Measurements from ENCODE around the gene ADAMTS2.
"Not testable (repeated sequence)": the region's sequence is repeated elsewhere in the genome, so short reads cannot be mapped to it uniquely, and the experiment has no call there.

Gene ADAMTS2

DNA sequence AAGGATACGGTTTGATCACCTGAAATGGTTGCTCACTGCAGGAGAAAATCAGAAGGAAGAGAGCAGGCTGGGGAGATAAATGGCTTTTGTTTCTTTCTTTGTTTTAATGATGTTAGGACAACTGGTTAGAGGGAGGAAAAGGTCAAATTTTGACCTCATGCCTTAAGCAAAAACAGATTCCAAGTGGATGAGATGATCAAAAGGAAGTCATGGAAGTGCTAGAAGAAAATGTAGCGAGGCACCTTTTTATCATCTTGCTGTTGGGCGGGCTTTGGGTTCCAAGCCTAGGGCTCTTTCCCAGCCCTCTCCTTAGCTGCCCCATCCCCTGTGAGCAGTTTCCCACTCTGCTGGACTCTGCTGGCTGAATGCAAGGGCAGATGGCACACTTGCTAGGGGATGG, 127.9 kb downstream of the ADAMTS2 start:
- DNase-seq (ENCODE audit: low read depth in 3 of 3) = no peak

DNA sequence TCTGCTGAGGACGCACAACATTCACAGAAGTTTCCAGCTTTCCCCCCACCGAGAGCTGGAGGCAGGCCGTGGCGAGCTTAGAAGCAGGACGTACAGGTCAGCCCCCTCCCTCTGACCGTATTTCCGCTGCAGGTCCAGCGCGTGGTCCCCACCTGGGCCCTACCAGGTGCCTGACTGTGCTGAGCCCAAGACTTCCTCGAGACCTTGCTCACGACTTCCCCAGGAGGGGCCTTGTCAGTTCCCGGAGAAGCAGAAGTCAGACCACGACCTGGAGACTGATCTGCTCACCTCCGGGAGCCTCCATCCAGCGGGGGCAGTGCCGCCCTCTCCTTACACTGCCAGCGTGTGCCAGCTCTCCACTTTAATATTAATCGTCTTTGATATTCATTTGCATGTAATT, 128.9 kb downstream of the ADAMTS2 start:
- not testable (repeated sequence) for DNase-seq (ENCODE audit: low read depth in 3 of 3)

DNA sequence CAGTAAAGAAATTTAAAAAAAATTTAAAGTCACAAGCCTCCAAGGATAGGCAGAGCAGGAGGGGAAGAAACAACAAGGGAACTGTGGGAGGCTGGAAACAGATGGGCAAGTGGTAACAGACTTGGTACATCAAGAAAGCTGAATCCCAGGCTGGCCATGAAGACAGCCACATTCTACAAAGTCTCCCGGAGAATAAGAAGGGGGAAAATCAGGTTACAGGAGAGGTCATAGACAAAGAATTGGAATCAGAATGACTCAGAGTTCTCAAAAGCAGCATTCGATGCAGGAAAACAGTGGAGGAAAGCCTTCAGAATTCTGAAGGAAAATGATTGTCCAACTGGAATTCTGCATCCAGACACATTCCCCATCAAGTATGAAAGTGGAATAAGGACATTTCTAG, 129.7 kb downstream of the ADAMTS2 start:
- DNase-seq (ENCODE audit: low read depth in 3 of 3) = no peak

DNA sequence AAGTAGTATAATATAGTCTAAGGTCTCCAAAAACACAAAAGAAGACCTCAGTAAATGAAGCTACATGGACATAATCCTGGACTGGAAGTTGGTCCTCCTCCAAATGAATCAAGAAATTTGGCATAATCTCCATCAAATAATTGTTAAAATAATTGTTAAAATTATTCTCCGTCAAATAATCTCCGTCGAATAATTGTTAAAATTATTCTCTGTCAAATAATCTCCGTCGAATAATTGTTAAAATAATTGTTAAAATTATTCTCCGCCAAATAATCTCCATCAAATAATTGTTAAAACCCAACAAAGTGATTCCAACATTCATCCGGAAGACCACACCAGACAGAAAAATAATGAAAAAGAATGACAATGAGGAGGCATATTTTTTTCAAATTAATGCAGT, 130.6 kb downstream of the ADAMTS2 start:
- DNase-seq (ENCODE audit: low read depth in 3 of 3) = no peak

DNA sequence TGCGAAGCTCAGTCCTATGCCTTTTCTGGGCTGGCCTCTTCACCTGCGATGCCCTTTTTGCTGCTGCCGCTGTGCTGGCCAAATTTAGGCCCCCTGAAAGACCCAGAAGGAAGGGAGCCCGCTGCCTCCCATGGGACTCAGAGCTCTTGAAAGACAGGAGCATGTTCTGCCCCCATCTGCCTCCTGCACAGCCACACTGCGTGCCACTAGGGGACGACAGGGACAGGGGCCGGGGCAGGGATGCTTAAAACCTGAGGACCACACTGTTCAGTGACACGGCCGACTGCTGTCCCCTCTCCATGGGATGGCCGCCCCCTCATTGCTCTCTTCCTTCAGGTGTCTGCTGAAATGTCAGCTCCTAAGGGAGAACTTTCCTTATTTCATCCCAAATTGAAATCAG, 132.4 kb downstream of the ADAMTS2 start:
- DNase-seq (ENCODE audit: low read depth in 3 of 3) = no peak

DNA sequence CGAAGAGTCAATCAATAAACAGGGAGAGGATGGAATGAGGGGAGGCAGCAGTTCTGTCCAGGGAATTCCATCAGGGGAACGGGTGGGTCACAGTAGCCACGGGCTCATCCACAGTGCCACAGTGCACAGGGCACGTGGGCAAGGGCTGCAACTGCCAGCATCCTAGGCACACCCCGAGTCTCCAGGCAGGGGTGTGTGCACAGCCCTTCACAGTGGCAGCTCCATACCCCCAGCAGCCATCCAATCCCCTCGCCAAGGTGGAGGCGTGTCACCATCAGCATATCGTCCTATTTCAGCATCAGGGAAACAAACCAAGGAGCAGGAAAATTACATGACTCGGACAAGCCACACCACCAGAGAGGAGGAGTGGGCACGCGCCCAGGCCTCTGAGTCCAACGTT, 133.6 kb downstream of the ADAMTS2 start:
- DNase-seq (ENCODE audit: low read depth in 3 of 3) = no peak

DNA sequence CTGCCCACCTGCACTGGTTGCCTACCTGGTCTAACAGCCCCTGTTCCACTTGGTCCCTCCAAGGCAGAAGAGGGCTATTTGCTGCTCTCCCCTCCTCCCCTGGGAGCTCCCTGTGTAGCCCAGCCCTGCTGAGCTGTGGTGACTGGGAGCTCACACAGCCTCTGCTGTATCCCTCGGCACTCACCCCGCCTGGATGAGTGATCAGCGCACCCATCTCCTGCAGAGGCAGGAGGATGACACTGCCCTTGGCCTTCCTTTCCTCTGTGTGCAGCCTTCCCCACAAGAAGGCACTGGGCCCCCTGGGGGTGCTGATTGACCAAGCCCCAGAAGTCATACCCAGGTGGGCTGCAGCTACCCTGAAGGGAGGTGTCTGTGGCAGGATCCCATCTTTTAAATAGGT, 134.2 kb downstream of the ADAMTS2 start:
- no peak for DNase-seq (ENCODE audit: low read depth in 3 of 3)

DNA sequence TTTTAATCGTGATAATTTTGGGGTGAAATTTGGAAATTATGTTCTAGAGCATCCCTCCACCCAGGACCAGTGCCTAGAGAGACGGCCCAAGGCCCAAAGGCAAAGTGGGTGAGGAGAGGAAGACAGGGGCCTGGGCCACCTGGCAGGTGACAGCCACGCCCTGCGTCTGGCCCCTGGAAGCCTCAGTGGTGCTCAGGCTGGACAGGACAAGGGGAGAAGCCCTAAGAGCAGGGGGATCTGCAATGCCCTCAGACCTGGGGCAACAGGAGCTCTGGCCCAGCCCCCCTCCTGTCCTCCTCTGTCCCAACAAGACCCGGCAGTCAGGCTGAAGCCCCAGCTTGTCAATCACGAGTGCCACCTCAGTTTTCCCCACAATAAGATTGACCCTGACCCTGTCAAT, 134.8 kb downstream of the ADAMTS2 start:
- no peak for DNase-seq (ENCODE audit: low read depth in 3 of 3)

DNA sequence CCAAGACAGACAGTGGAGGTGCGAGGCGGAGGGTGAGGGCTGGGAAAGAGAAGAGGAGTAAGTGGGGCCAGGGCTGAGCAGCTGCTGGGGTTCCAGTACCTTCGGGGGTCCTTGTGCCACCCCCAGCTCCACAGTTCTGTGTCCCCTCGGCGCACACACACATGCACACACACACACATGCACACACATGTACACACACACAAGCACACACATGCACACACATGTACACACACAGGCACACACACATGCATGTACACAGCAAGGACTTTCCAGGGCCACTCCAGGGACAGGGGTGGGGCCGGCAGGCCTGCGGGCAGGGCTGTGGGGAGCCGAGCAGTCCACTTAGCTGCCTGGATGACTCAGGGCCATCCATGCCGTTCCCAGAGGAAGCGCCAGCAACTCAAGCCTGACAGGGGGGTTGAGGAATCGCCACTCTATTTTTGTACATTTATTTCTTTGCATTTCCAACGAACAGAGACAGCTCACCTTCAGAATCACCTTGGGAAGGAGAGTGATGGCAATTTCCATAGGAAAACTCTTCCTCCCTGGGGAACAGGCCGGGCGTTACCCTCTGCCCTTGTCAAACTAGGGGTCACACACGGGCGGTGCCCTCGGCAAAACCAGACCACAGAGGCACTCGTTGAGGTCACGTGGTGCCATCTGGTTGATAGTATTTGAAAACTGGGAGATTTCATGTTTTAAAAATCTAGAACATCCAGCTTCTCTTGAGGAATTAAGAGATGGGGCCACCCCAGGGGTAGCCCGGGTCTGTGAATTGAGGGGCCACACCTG, 135.7 kb downstream of the ADAMTS2 start:
- no peak for DNase-seq (ENCODE audit: low read depth in 3 of 3)

DNA sequence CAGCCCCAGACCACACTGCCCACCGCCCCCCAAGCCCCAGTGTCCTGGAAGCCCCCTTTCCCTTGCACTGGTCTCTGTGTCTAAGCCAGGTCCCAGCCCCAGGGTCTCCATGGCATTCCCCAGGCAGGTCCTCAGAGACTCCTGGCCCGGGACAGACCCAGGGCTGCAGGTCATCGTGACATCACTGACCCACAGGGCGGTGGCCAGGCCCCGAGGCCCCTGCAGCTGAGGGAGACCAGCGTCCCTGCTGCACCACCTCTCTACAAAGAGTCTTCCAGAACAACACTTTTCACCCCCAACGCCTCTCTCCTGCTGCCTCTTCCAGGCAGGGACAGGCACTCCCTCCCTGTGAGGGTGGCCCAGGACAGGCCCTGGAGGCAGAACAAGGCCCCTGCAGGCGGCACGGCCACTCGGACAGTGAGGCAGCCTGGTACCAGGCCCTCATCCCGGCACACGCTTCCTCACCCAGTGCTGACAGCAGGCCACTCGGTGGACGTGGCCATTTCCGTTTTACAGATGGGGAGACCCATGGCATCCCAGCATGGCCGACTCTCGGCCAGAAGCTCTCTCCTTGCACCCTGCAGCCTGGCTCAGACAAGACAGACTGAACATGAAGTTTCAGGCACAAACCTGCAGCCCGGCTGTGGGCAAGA, 136.4 kb downstream of the ADAMTS2 start:
- DNase-seq (ENCODE audit: low read depth in 3 of 3) = no peak

DNA sequence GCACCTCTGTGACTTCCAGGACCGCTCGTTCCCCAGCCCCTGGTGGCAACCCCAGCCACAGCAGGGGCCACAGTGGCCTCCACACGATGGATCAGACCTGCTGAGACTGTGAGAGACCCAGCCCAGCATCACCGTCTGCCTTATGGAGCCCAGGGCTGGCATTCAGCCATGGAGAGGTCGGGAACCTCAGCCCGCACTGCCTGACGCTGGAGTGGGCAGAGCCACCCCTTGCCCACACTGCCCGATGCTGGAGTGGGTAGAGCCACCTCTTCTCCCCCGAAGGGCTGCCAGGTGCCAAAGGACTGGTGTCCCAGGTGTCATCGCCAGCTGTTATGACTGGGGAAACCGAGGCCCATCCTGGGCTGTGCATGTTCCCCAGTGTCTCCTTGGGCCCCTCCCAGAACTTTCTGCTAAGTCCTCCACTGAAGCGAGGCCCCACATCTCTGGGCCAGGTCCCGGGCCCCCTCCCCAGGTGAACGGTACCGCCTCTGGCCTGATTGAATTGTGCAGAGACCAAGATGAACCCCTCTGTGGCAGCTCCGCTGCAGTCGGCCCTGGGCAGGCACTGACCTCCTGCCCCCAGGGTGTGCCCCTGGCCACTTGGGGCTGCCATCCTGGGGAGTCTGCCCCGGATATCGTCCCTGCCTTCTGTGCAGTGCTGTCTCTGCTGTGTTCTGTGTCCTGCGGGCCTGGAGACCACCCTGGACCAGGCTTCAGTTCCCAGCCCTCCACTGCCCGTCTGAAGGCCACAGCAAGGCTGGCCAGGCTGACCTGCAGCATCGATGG, 137.1 kb downstream of the ADAMTS2 start:
- DNase-seq (ENCODE audit: low read depth in 3 of 3) = no peak

DNA sequence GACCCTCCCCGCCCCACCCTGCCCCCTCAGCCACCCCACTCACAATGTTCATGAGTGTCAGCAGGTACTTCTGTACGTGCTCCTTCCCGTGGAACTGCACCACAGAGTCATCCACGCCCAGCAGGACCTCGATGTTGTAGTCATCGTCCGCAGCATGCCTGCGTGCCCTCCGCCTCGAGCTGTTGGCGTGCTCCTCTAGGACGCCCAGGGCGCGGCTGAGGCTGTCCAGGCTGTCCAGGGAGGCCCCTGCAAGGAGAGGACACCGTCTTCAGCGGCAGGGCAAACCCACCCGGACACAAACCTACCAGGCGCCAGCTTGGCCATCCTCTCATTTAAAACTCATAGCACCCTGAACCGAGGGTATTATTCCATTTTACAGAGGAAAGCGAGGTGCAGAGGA, 137.8 kb downstream of the ADAMTS2 start:
- DNase-seq (ENCODE audit: low read depth in 3 of 3) = no peak

DNA sequence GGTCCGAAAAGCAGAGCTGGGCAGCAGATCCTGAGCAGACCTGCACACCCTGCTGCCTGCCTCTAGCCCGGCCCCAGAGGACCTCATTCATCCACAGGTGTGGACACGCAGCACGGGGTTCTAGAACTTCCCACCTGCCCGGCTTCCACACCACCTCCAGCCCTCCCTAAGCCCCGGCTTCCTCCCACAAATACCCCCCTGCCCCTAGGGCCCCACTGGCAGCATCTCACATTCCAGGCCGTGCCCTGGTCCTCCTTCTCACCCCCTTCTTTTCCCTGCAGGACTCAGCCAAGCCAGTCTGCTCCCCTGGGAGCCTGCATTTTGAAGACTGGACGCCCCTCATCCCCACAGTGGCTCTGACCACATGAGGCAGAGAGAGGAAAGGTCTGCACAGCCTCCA, 138.9 kb downstream of the ADAMTS2 start:
- DNase-seq (ENCODE audit: low read depth in 3 of 3) = no peak

DNA sequence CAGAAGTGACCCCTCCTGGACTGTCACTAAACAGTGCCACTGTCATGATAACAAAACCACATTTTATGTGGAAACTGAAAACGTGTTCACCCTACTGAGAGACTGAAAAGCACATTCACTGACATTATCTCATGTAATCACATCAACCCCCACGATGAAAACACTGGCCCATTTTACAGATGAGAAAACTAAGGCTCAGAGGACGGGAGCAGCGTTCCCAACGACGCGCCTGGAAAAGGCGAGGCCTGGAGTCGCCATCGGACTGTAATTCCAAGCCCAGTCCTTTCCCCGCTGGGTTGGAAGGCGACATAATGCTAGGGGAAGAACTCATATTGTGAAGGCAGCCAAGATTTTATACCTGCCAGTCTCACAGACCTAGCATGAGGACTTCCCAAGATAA, 140.0 kb downstream of the ADAMTS2 start:
- DNase-seq (ENCODE audit: low read depth in 3 of 3) = no peak

DNA sequence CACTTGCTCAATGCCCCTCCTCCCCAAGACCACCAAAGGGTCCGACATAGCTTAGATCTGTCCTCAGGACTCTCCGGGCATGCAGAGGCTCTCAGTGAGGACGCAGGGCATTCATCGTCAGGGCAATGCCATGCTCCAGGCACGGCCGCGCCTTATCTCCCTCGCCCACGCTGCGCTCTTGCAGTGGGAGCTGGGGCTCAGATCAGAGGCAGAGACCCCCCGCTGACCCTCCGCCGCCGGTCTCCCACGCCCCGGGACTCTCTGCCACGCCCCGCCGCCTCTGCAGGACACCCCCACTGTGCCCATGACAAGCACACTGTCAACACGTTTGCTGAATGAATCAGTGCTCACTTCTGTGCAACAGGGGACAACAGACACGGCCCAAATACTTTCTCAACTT, 140.7 kb downstream of the ADAMTS2 start:
- DNase-seq (ENCODE audit: low read depth in 3 of 3) = no peak

DNA sequence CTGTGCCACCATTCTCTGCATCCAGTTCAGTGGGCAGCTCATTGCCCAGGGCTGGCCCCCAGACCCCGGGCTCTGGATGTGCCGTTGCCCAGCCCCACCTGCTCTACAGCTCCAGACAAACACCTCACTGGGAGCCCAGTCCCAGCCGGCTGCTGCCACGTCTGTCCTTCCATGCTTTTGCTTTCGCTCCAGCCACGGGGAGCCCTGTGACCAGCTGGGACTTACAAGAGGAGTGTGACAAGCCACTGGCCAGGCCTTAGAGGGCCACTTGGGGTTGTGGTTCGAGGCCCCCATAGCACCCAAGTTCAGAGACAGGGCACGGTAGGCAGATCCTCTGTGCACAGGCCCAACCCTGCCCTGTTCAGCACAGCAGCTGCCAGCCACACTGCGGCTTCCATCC, 142.0 kb downstream of the ADAMTS2 start:
- DNase-seq (ENCODE audit: low read depth in 3 of 3) = no peak

DNA sequence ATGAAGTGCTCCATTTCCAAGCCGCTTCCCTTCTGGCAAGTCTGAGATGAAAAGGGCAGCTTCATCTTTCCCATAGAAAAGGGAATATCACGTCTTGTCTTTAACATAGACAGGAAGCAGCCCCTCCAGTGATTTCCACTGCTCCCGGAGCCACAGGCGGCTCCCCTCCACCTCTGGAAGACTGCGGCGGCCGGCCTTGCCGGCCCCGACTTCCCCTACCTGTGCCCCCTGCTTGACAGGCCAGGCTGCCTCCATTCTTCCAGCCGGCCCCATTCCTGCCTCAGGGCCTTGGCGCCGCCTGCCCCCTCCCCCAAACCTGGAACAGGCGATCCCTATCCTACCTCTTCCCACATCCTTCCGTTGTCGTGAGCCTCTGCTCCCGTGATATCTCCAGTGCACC, 143.3 kb downstream of the ADAMTS2 start:
- no peak for DNase-seq (ENCODE audit: low read depth in 3 of 3)

DNA sequence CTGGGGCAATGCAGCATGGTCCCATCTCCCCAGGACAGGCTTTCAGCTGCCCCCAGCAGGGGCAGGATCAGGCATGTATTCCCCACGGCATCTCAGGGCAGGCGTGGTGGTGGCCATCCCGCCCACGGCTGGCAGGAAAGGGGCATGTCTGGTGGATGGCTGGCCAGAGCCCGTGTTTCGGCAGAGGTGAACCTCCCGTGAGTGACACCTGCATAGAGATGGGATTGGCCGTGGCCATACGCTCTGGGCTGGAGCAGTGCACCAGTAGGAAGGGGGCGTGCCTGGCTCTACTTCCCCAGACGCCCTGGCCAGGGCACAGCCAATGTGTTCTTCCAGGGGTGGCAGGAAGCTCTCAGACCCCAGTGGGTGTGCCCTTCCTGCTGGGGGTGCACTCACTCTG, 146.0 kb downstream of the ADAMTS2 start:
- no peak for DNase-seq (ENCODE audit: low read depth in 3 of 3)

DNA sequence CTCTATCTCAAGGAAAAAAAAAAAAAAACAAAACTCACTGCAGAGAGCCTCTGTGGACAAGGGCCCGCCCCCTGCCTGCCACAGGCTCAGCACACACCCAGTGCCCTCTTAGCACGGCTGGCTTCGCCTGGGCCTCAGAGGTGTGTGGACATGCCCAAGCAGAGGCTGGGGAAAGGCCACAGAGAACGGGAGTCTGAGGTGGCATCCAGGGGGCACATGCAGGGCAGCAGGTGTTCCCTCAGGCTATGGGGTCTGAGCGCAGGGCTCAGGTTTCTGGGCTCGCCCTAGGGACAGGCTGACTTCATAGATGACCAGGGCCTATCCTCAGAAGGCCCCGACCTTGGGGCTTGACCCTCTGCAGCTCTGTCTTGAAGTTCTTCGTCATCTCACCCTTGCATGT, 146.4 kb downstream of the ADAMTS2 start:
- no peak for DNase-seq (ENCODE audit: low read depth in 3 of 3)

DNA sequence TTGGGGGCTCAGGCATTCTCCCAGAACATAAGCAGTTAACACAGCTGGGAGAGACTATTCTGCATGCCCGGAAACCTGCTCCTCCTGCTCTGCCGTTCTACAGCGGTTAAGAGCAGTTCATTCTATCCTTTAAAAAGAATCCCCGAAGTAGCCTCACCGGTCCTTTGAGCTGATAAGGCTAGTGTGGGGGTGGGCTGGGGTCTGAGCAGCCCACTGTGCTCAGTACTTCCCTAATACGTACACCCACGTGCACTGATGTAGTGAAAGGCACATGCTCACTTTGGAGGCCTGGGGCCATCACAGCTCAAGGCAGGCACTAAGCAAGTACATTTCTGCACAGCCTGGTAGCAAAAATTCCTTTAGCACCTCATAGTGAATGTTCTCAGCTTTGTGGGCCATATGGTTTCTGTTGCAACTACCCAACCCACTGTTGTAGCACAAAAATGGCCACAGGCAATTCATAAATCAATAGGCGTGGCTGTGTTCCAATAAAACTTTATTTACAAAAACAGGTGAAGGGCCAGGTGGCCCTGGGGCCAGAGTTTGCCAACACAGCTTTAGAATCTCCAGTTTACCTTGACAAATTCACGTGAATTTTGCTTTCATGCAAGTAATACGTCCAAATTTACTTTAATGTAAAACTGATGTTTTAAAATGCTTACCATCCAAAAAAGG, 148.7 kb downstream of the ADAMTS2 start:
- DNase-seq (ENCODE audit: low read depth in 3 of 3) = no peak

DNA sequence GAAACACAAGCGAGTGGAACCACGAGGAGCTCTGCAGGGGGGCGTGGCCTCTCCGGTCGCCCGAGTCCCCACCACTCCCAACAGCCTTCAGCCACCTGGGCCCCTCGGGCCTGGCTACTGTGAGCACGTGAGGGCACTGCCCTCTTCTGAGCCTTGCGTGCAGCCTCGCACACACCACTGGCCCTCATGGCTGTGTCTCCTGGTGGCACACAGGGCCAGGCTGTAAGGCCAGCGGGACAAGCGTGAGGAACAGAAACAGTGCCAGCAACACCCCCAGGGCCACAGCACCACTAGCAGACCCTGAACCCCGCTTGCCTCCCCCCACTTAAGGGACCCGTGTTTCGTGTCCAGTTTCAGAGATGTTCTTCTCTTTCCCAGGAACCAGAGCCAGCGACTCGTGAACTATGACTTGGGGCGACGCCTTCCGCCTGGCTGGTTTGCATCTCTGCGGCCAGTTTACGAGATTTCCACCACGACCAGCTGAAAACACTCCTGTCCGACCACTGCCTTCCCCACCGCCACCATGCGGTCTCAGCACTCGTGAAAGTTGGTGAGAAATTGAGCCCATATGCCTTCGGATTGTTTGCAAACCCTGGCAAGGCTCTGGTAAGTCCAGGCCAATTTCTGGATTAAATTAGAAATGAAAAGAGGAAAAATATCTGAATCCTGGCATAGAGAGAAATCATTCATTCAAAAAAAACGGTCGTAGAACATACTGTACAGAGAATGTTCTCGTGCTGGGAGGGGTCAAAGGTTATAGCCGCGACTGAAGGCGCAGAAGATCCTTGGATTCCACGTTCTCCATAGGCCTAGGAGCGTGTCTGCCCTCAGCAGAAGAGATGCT, 149.5 kb downstream of the ADAMTS2 start:
- DNase-seq (ENCODE audit: low read depth in 3 of 3) = no peak

All from stimulated activated CD4-positive, alpha-beta T cell treated with anti-CD3 and anti-CD28 coated beads, TNF-alpha, amount 100 ng/mL, for 48 hours (primary cell).